C4-2B (cell line): ENCODE results near the gene BMAL1.

Experiments used
- ZFX ChIP-seq: fragments of 450-650 bp; IDR thresholded peaks from 2 replicates; pipeline ENCODE4 v1.6.1; 2017
- TF ChIP-seq, protein P1 (sequence below): fragments of 450-650 bp; conservative IDR thresholded peaks from 2 replicates; pipeline ENCODE4 v1.5.1; 2017; ENCODE audit warnings: mild to moderate bottlenecking

DNA sequence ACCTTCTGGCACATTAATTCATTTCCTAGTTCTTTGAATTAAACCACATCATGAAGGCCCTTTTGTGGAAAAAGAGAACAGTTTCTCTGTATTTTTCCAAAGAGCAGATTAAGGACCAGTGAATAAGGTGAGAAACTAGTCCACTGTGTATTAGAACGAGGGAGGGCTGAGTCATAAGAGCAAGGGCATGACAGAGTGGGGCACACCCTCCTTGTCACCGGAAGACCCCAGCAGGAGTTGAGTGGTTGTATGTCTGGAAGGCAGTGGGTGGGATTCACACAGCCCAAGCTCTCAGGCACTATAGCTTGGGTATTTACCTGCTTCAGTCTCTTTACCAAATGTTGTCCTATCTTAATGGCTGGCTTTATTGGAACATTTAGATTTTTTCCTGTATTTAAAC lies 86.8 kb downstream of the BMAL1 start:
- TF ChIP-seq, protein P1, sequence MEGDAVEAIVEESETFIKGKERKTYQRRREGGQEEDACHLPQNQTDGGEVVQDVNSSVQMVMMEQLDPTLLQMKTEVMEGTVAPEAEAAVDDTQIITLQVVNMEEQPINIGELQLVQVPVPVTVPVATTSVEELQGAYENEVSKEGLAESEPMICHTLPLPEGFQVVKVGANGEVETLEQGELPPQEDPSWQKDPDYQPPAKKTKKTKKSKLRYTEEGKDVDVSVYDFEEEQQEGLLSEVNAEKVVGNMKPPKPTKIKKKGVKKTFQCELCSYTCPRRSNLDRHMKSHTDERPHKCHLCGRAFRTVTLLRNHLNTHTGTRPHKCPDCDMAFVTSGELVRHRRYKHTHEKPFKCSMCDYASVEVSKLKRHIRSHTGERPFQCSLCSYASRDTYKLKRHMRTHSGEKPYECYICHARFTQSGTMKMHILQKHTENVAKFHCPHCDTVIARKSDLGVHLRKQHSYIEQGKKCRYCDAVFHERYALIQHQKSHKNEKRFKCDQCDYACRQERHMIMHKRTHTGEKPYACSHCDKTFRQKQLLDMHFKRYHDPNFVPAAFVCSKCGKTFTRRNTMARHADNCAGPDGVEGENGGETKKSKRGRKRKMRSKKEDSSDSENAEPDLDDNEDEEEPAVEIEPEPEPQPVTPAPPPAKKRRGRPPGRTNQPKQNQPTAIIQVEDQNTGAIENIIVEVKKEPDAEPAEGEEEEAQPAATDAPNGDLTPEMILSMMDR, result no peak
- TF ChIP-seq ZFX, result no peak
